Measurements from ENCODE around the gene VMP1. TPM values are rescaled to one million over a fixed set of nuclear protein-coding genes. Genes with fewer than 3 reads are reported as not detected.

The VMP1 gene
- total RNA-seq, 1 experiment from 2014 or later = 83.1 TPM

GRCh38 chr17:59798111-59798510 is 90.7 kb downstream of the VMP1 start:
- Histone ChIP-seq H3K27me3 (ENCODE audit: insufficient read depth, low read length) (no peaks in the 10 kb centered on the region), H3K56ac (ENCODE audit: insufficient read length, low read depth, low read length) (no peak overlapping the region), H3K23me2 (ENCODE audit: insufficient read length, low read depth, low read length, poor library complexity, severe bottlenecking) (no peaks in the 10 kb centered on the region), H3K4ac (ENCODE audit: low read depth, low read length) (no peak overlapping the region), H3K27ac (ENCODE audit: insufficient read length, low read depth, low read length) (no peak overlapping the region), H4K91ac (ENCODE audit: insufficient read length, low read depth, low read length) (no peak overlapping the region), H2BK15ac (ENCODE audit: low read depth, low read length) (no peak overlapping the region), H2BK20ac (ENCODE audit: low read depth, low read length, poor library complexity, severe bottlenecking) (no peak overlapping the region), H4K20me1 (ENCODE audit: control insufficient read depth, insufficient read depth, insufficient read length) (no peaks in the 10 kb centered on the region), H2BK120ac (ENCODE audit: low read depth, low read length, poor library complexity, severe bottlenecking) (no peak overlapping the region), H3K9ac (ENCODE audit: extremely low read depth, insufficient read length, low read length) (no peak overlapping the region), H3K79me1 (ENCODE audit: insufficient read depth, low read depth, low read length, poor library complexity, severe bottlenecking) (no peaks in the 10 kb centered on the region), H3K4me2 (ENCODE audit: insufficient read depth, insufficient read length, low read length) (no peak overlapping the region), H2BK12ac (ENCODE audit: insufficient read length, low read depth, low read length) (no peak overlapping the region), H3K9me3 (ENCODE audit: control insufficient read depth, low read depth, low read length) (no peaks in the 10 kb centered on the region), H2BK5ac (ENCODE audit: insufficient read length, low read length) (no peak overlapping the region), H3K4me1 (ENCODE audit: insufficient read depth, low read length) (no peaks in the 10 kb centered on the region), H3K23ac (ENCODE audit: insufficient read length, low read depth, low read length) (no peak overlapping the region), H2AK5ac (ENCODE audit: insufficient read length, low read length) (no peak overlapping the region), H2AFZ (ENCODE audit: low read length) (no peak overlapping the region), H3K14ac (ENCODE audit: insufficient read depth, low read length) (no peak overlapping the region), H4K5ac (ENCODE audit: insufficient read length, low read depth, low read length) (no peak overlapping the region), H3K18ac (ENCODE audit: insufficient read length, low read depth, low read length) (no peak overlapping the region), H3K79me2 (ENCODE audit: insufficient read depth, low read length) (no peaks in the 10 kb centered on the region), H4K8ac (replicated peaks; ENCODE audit: insufficient read length, low read depth, low read length) (no peak overlapping the region), H3T11ph (ENCODE audit: low read length) (no peak overlapping the region)
- no peak overlapping the region for H3K4me3 Mint-ChIP-seq
- no peak overlapping the region; a peak in 1 of 7 replicates for H3K27ac Mint-ChIP-seq
- no peak for DNase-seq
- H3K36me3 Mint-ChIP-seq (ENCODE audit: insufficient read depth in 1 of 3, low read depth in 3 of 3) = no peaks in the 10 kb centered on the region
- no CpG with 5 or more reads among the region's 4 CpGs for WGBS (ENCODE audit: extremely low coverage, insufficient read length, low lambda C conversion rate)
- no peaks in the 10 kb centered on the region for H3K4me1 Mint-ChIP-seq
- H3K9me3 Mint-ChIP-seq = no peaks in the 10 kb centered on the region
- no peaks in the 10 kb centered on the region for H3K27me3 Mint-ChIP-seq (ENCODE audit: low read depth)
- no peak for TF ChIP-seq CTCF (conservative IDR thresholded peaks at IDR 0.05)

All from H9 (cell line).